GM21381 (cell line): ENCODE results near the gene YIF1B.
"Not testable (repeated sequence)": the region's sequence is repeated elsewhere in the genome, so short reads cannot be mapped to it uniquely, and the experiment has no call there.

ENCODE experiments used
- ATAC-seq: cut with Tn5 transposase; IDR thresholded peaks from one replicate; pipeline ENCODE4 v1.9.1; 2021; ENCODE audit warnings: mild to moderate bottlenecking, moderate library complexity; ENCODE audit not compliant: unreplicated experiment

YIF1B gene, protein sequence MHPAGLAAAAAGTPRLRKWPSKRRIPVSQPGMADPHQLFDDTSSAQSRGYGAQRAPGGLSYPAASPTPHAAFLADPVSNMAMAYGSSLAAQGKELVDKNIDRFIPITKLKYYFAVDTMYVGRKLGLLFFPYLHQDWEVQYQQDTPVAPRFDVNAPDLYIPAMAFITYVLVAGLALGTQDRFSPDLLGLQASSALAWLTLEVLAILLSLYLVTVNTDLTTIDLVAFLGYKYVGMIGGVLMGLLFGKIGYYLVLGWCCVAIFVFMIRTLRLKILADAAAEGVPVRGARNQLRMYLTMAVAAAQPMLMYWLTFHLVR

DNA sequence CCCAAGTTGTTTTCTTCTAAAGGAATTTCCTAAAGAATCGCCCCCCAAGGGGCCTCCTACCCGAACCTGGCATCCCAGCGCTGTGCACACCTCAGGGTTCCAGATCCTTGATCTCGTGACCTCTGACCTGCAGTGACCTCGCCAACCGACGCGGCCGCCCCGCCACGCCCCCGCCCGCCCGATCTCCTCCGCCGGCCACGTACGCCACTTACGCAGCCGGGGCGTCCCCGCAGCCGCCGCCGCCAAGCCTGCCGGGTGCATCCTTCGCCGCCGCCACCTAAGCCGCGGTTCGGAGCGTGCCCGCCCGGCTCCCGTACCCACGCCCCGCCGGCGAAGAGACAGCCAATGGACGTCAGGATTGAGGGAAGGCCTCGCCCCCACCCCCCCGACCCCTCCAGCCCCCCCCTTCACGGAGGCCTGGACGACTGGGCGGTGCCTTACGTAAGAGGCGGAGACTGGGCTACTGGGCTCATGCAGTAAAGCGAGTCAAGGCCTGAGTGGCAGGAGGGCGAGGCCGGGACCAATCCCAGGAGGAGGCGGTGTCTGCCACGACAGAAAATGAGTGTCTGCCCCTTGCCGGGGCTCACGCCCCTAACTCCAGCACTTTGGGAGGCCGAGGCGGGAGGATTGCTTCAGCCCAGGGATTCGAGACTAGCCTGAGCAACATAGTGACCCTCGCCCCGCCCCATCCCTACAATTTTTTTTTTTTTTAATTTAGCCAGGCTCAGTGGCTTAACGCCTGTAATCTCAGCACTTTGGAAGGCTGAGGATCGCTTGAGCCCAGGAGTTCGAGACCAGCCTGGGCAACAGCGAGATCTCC, at the start of gene YIF1B:
TSS of gene YIF1B (minus strand) at position 291 of the 820 bp plus-strand sequence. CDS start at position 261, 30 bp downstream.
- peak; percentile 85 for ATAC-seq

DNA sequence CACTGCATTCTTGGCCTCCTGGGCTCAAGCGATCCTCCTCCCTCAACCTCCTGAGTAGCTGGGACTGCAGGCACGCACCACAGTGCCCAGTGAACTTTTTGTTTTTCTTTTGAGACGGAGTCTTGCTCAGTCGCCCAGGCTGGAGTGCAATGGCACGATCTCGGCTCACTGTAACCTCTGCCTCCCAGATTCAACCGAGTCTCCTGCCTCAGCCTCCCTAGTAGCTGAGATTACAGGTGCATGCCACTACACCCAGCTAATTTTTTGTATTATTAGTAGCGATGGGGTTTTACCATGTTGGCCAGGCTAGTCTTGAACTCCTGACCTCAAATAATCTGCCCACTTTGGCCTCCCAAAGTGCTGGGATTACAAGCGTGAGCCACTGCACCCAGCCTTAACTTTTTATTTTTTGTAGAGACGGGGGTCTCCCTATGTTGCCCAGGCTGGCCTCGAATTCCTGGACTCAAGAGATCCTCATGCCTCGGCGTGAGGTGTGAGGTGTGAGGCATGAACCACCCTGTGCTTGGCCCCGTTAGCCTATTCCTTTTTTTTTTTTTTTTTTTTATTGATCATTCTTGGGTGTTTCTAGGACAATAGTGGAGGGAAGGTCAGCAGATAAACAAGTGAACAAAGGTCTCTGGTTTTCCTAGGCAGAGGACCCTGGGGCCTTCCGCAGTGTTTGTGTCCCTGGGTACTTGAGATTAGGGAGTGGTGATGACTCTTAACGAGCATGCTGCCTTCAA, 47.4 kb upstream of the YIF1B start:
- ATAC-seq, result not testable (repeated sequence)

DNA sequence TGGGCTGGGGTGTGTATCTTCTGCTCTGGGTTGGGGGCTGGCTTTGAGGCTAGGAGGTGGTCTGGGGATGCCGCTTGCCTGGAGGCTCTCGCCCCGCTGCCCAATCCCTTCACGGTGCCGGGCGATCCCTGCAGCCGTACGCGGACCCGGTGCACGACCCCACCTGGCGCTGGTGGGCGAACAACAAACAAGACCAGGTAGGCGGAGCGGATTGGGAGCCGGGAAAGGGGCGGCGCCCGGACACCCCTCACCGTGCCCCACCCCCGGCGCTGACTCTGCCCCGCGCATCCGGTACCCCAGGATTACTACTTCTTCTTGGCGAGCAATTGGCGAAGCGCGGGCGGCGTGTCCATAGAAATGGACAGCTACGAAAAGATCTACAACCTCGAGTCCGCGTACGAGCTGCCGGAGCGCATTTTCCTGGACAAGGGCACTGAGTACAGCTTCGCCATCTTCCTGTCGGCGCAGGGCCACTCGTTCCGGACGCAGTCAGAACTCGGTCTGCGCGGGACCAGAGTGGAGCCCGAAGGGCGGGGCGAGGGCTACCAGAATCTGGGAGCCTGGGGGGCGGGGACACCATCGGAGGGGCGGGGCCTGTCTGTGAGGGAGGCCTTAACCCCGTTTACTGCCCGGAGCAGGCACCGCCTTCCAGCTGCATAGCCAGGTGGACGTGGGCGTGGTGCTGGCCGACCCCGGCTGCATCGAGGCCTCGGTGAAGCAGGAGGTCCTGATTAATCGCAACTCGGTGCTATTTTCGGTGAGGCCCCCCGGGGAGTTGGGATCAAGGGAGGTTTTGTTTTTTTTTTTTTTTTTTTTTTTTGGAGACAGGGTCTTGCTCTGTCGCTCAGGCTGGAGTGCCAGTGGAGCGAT, 46.6 kb upstream of the YIF1B start:
- peak; percentile 37 for ATAC-seq

DNA sequence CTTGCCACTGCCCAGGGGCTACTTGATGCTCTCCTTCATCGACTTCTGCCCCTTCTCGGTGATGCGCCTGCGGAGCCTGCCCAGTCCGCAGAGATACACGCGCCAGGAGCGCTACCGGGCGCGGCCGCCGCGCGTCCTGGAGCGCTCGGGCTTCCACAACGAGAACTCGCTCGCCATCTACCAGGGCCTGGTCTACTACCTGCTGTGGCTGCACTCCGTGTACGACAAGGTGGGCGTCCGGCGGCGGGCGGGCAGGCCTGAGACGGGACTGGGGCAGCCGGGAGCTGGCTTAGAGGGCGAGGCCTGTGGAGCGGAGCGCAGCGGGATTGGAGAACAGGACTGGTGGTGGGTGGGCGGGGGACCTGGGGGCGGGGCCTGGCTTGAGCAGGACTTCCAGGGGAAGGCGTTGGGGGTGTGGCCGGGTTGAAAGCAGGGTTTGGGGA, 45.9 kb upstream of the YIF1B start:
- ATAC-seq, result peak; percentile 60

DNA sequence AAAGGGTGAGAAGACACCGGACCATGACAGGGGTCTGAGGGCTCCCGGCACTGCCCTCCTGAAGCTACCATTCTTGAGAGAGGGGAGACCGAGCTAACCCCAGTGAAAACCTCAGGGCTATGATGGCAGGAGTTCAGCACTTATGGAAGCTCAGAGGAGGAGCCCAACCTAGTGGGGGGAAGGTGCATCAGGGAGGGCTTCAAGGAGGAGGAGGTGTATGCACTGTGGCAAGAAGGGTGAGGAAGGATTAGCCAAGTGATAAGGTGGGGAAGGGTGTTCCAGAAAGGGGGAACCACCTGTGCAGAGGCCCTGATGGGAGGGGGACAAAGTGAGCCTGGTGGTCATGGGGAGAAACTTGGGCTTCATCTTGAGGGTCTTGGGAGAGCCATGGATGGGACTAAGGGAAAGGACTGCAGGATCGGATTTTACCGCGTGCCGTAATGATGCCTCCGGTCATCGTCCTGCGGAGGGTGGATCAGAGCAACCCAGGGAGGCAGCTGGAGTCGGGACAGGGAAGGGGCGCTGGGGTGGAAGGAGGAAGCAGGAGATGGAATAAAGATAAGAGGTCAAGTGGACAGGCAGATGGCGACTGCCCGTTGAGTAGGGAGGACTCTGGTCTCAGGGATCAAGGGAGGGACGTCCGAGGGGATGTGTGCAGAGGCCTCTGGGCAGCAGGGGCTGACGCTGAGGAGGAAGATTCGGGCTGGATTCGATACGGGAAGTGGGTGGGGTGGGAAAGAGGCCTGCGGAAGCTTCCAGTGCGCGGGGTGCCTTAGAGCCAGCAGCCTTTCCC, 45.3 kb upstream of the YIF1B start:
- ATAC-seq, result no peak

DNA sequence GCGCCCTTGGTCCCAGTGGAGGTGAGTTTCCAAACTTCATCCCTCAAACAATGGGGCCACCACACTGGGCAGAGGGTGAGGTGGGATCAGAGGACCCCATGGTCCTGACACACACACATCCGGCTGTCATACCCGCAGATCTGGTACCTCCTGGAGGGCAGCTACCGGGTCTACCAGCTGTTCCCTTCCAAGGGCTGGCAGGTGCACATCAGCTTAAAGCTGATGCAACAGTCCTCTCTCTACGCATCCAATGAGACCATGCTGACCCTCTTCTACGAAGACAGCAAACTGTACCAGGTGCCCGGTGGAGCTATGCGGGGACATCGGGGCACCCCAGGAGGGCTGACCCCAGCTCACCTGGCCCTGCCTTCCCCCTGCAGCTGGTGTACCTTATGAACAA, 44.6 kb upstream of the YIF1B start:
- ATAC-seq, result no peak

DNA sequence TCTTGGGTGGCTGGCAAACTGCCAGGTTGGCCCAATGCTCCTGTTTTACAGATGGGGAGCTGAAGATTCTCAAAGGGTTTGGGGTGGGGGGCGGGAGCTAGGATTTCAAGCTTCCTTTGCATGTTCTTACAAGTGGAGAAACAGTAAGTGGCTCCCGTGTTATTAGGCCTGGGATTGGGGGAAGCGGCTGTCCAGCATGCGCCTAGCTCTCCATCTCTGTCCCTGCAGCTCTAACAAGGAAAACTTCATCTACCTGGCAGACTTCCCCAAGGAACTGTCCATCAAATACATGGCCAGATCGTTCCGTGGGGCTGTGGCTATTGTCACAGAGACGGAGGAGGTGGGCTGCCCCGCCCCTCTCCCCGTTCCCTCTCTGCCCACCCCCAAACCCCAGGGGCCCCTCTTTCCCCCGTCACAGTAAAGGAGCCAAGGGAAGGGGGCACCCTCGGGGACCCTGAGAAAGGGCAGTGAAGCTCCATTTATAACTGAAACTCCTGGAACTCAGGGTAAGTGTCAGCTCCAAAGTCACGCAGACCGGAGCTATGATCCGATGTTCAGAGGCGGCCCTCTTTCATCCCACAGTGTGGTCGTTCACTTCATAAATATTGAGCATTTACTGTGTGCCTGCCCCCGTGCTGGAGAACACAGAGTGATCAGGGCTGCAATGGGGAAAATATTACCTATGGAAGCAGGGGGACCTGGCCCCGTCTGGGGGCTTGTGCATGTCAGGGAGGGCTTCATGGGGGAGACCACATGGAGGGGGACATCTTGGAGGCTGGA, 43.7 kb upstream of the YIF1B start:
- no peak for ATAC-seq

DNA sequence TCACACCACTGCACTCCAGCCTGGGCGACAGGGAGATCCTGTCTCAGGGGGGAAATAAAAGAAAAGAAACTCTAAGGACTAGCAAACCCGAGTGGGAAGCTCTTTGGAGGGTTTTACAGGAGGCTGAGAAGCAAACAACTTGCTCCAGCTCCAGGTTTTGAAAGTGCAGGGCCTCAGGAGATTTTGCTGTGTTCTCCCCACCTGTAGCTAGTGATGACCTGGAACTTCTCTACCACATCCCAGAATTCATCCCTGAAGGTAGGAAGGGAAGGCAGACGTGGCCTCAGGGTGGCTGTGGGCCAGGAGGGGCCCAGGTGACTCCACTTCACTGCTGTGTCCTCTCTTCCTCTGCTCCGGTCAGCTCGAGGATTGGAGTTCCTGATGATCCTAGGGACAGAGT, 42.3 kb upstream of the YIF1B start:
- no peak for ATAC-seq

DNA sequence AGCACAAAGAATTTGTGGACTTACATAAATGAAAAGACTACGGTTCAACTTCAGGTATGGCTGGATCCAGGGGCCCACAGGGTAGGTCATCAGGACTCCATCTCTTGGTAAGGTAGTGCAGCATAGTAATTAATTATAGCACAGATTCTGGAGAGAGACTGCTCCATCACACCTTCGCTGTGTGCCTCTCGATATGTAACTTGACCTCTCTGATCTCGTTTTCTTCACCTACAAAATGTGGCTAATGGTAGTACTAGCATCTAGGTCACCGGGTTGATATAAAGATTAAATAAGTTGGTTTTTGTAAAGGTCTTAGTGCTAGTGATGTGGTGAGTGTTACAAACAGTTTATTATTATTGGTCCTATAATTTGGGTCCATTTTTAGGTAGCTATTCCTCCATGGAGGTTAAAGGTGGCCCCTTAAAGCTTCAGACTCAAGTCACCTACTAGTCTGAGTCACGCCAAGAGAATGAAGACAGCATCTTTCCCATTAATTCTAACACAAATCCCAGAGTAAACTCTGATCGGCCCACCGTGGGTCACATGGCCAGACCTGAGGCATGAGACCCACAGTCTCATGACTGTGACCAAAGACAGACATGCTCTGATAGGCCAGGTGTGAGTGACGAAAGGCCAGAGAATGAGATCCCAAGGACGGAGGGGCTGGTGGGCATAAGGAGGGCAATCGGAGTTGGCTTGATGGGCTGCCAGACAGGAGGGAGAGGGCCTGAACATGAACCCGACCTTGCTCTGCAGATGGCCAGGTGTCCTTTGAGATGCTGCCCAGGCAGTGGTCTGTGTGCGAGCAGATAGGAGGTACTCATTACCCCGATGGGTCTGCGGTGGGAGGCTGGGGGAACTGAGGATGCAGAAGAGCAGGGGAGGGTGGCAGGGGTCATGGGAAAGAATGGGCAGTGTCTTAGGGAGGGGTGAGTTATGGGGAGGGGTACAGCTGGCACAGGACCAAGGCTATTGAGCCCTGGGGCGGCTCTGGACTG, 40.3 kb upstream of the YIF1B start:
- no peak for ATAC-seq

DNA sequence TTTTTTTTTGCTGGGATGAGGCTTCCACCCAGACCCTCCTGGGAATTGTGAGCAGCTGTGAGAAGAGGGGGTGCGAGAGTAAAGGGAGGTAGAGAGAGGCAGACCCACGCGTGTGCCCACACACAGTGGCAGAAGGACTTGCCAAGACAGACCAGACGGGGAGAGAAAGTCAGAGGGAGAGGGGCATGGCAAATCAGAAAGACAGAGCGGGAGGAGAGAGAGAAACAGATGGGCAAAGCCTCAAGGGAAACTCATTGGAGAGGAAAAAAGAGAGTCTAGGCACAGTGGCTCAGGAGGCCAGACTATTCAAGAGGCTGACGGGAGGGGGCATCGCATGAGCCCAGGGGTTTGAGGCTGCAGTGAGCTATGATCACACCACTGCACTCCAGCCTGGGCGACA, 36.9 kb upstream of the YIF1B start:
- no peak for ATAC-seq

DNA sequence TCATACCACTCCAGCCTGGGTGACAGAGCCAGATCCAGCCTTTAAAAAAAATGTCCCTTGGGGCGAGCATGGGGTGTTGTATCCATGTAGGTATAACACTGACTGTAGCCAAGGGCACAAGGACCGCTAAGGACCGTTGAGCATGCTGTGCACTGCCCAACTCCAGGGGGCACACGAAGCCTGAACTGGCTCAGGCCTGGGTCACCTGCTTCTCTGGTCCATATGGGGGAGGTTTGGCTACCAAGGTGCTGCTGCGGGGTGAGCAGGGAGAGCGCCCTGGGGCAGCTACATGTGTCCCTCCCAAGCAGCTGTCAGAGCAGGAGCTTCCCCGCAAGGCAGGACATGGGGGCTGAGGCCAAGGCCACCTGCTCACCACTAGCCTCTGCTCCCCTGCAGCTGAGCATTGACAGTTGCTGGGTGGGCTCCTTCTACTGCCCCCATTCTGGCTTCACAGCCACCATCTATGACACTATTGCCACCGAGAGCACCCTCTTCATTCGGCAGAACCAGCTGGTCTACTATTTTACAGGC, 36.2 kb upstream of the YIF1B start:
- no peak for ATAC-seq

DNA sequence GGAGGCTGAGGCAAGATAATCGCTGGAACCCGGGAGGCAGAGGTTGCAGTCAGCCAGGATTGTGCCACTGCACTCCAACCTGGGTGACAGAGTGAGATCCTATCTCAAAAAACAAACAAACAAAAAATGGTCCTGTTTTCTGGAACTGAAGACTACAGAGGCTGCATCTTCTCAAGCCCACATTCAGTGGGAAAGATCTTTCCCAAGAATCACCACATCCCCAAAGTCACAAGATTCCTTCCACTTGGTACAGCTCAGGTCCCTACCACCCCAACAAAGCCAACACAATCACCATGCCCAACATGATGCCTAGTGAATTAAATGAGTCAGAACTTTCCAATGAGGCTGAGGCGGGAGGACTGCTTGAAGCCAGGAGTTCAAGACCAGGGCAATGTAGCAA, 35.1 kb upstream of the YIF1B start:
- ATAC-seq, result no peak

DNA sequence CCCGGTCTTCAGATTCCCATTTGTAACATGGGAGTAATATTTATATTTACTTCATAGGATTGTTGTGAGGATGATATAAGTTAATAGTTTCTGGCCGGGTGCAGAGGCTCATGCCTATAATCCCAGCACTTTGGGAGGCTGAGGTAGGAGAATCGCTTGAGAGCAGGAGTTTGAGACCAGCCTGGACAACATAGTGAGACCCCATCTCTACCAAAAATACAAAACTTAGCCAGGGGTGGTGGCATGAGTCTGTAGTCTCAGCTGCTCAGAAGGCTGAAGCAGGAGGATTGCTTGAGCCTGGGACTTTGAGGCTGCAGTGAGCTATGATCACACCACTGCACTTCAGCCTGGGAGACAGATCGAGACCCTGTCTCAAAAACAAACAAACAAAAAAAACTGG, 31.1 kb upstream of the YIF1B start:
- no peak for ATAC-seq

DNA sequence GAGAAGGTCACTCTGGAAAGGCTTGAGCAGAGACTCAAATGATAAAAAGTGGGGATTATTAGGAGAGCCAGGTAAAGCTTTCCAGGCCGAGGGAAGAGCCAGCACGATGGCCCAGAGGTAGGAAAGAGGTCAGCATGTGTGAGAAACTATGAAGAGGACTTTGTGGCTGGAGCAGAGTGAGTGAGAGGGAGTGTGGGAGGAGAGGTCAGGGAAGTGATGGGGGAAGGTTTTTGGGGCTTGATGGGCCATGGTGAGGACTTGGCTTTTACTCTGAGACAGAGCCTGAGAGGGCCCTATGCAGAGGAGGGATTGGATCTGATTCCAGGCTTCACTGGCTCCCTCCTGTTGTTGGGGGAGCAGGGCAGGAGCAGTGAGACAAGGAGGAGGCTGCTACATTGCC, 25.2 kb upstream of the YIF1B start:
- no peak for ATAC-seq

DNA sequence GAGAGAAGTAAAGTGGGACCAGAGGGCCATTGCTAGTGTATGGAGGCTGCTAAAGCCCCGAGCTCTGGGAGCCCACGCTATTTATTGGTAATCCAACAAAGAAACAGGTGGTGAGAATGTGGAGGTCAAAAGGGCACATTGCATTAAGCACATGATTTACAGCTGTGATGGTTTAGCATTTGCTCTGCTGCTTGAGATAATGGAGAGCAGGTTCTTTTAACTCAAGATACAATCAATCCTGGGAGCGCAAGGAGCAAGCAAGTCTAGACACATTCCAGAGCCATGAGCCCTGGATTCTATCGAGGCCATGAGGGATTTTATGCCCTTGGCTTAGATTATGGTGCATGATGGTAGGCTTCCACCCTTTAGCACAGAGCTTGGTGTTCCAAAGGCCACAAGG, 23.3 kb upstream of the YIF1B start:
- ATAC-seq, result not testable (repeated sequence)

DNA sequence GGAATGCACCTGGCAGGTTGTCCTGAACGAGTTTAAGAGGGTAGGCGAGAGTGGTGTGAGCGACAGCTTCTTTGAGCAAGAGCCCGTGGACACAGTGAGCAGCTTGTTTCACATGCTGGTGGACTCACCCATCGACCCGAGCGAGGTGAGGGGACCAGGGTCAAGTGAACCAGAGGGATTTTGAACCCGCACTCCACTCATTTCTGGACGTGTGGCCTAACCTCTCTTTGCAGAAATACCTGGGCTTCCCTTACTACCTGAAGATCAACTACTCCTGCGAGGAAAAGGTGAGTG, 21.6 kb upstream of the YIF1B start:
- ATAC-seq, result no peak

DNA sequence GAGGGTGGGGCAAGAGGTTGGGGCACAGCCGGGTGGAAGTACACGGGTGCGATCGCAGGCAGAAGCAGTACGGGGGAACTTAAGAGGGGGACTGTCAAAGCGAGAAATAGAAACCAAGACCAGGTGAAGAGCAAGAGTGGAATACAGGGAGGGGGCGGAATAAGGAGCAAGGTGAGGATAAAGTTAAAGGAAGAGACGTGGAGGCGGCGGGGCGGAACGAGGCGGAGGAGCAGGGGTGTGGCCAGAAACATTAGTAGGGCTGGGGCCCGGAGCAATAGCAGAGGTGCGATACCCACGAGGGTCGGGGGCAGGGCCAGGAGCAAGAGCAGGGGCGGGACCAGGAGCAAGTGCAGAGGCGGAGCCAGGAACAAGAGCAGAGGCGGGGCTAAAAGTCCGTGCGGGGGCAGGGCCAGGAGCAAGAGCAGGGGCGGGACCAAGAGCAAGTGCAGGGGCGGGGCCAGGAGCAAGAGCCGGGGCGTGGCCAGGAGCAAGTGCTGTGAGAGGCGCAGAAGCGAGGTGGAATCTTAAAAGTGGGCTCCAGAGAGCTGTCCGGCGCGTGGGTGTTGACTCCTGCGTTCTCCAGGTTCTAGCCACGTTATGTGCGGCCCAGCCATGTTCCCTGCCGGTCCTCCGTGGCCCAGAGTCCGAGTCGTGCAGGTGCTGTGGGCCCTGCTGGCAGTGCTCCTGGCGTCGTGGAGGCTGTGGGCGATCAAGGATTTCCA, 21.1 kb upstream of the YIF1B start:
- ATAC-seq, result peak; percentile 47
